Heart left ventricle (tissue), 16 donors: Measurements from ENCODE around the gene VAPA. TPM values are rescaled to one million over a fixed set of nuclear protein-coding genes. Genes with fewer than 3 reads are reported as not detected.
"Not testable (repeated sequence)": the region's sequence is repeated elsewhere in the genome, so short reads cannot be mapped to it uniquely, and the experiment has no call there.

Experiments used
- ATAC-seq, 4 donors: fragments of 200-7000 bp; cut with Tn5 transposase; one replicate each; pipeline ENCODE4 v1.9.1; 2020 to 2022; ENCODE audit warnings: moderate library complexity in 4 of 4, mild to moderate bottlenecking in 3 of 4, moderate number of reproducible peaks in 1 of 4
- DNase-seq, 5 donors: peaks; one replicate each; pipeline ENCODE4 v3.0.0-alpha.2; 2020
- H3K27ac ChIP-seq, 12 donors: fragments of 200-600 bp; sonication (generic) in 4 of 12; one replicate each; pipeline versions ENCODE4 v1.5.0 to v1.8.0; 2016 to 2022; ENCODE audit warnings: mild to moderate bottlenecking in 2 of 12
- H3K27me3 ChIP-seq, 9 donors: fragments of 200-600 bp; sonication (generic) in 2 of 9; one replicate each; pipeline versions ENCODE4 v1.5.1 to v1.8.0; 2016 to 2022; ENCODE audit warnings: mild to moderate bottlenecking in 3 of 9
- H3K36me3 ChIP-seq, 9 donors: fragments of 200-600 bp; sonication (generic) in 2 of 9; one replicate each; pipeline versions ENCODE4 v1.5.0 to v1.8.0; 2018 to 2022; ENCODE audit warnings: mild to moderate bottlenecking in 2 of 9
- H3K4me1 ChIP-seq, 12 donors: fragments of 200-600 bp; sonication (generic) in 4 of 12; one replicate each; pipeline versions ENCODE4 v1.5.0 to v1.8.0; 2016 to 2022; ENCODE audit warnings: mild to moderate bottlenecking in 3 of 12
- H3K4me3 ChIP-seq, 12 donors: fragments of 200-600 bp; sonication (generic) in 4 of 12; one replicate each; pipeline versions ENCODE4 v1.5.0 to v1.8.0; 2017 to 2022; ENCODE audit warnings: mild to moderate bottlenecking in 9 of 12, moderate library complexity in 4 of 12
- H3K9me3 ChIP-seq, 12 donors: fragments of 200-600 bp; sonication (generic) in 4 of 12; one replicate each; pipeline versions ENCODE4 v1.5.0 to v1.8.0; 2016 to 2022; ENCODE audit warnings: mild to moderate bottlenecking in 1 of 12
- POLR2A ChIP-seq, 2 donors: fragments of 450-650 bp; IDR thresholded peaks; one replicate each; pipeline ENCODE4 v1.6.1; 2017; ENCODE audit warnings: antibody characterized with exemption in 2 of 2, mild to moderate bottlenecking in 2 of 2, moderate library complexity in 2 of 2
- WGBS, 4 donors: extraction: QIAGEN DNeasy Blood & Tissue Kit in 2 of 4; methylation state at CpG; one replicate each; pipeline versions ENCODE4 v1.1.5 to v1.1.7; 2013 to 2018; 5-methylcytosine and 5-hydroxymethylcytosine counted together
- intact Hi-C, 10 donors: fragments of 100-400 bp; cut with DNase I; formaldehyde crosslinking; loops; one replicate each; pipeline versions ENCODE4 v1.11.1 to v1.14.2; 2022
- polyA plus RNA-seq, 2 donors: library from polyadenylated mRNA; stranded (reverse); fragments of 200-250 nt; gene quantifications; one replicate each; pipeline ENCODE4 v1.2.3, GENCODE V29; 2013
- total RNA-seq, 9 donors: library from RNA; depleted of rRNA in 2 of 9; stranded (reverse); fragments of >200 nt in 2 of 9; fragmentation: NEBNext Ultra II Directional in 3 of 9; extraction: Animal tissue kit (Norgen Biotek cat#: 25700) in 3 of 9; gene quantifications; one replicate each; pipeline versions ENCODE4 v1.1.0 to v1.2.4, GENCODE V29; 2016 to 2023
- TF ChIP-seq, protein P1 (sequence below), 12 donors: fragments of 200-600 bp; sonication (generic) in 4 of 12; IDR thresholded peaks; one replicate each; pipeline versions ENCODE4 v1.5.0 to v1.8.0; 2018 to 2022; ENCODE audit warnings: antibody characterized with exemption in 12 of 12, mild to moderate bottlenecking in 5 of 12
- donor health status: ischemic (EF 13 %, LVEDD 7.1; RV severe dilation, severe dysfunction).
- donor health status: healthy with polysubstance abuse.
- donor health status: DM: no; HTN: yes; CAD: no.
- donor health status: DM: no; HTN: no; CAD: no.
- donor health status: ischemic (EF 25% LVEDD 6.9; RV normal size, moderate dysfunction).
- donor health status: ischemic (EF 25% LVEDD 5.7; RV mildly dilated, moderate dysfunction).
- donor health status: healthy.
- donor health status: DM: yes; HTN: yes; CAD: no.
- donor health status: ischemic (EF 35%, LVEDD 5.7; RV mildly dilated, moderate dysfunction).
- donor health status: nonischemic (EF 11% LVEDD 7.7; RV severe dilation, severe dysfunction).
- donor health status: DM: yes; HTN: yes; CAD: no.
- donor health status: PGD.
- donor health status: ischemic (EF 29% LVEDD 5.4; RV normal size, mild dysfunction).
- donor health status: nonischemic (EF 23%, LVEDD 6.1; RV moderate dilation, normal function).

Gene VAPA
- total and polyA plus RNA-seq, 11 donors: 107 to 289 (median 201) TPM

DNA sequence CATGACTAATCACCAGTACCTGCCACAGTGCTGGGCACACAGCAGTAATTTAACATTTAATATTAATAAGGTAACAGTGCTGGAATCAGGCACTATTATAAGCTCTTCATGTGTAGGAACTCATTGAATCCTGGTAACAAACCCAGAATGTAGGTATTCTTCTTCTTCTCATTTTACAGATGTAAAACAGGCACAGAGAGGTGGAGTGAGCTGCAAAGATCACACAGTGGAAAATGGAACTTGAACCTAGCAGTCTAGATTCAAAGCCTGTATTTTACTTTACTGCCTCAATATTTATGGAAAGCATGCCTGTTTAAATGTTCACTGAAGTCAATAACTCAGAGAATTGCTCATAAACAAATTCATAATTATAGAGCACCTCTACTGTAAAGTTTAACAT is 3.7 kb upstream of the VAPA start:
- DNase-seq: no peak
- Histone ChIP-seq H3K27ac (peak overlapping the region in 1 of 12 donors; percentile 18), H3K4me3 (no peak overlapping the region), H3K36me3 (no peaks in the 10 kb centered on the region), H3K4me1 (peaks cover 0 to 8% (median 5%) of the 10 kb centered on the region in 12 donors), H3K9me3 (no peaks in the 10 kb centered on the region), H3K27me3 (no peaks in the 10 kb centered on the region)
- intact Hi-C loops: loop anchor here in 6 of 10 donors (5.0 to 10.0 kb wide), 11 partner anchors 33 to 617 kb away; partner anchors contain the start of genes RAB31 (in 2 of the 6), NAPG (in 1 of the 6) and PPP4R1 (in 1 of the 6)
- no peak for ATAC-seq
- TF ChIP-seq, protein P1, sequence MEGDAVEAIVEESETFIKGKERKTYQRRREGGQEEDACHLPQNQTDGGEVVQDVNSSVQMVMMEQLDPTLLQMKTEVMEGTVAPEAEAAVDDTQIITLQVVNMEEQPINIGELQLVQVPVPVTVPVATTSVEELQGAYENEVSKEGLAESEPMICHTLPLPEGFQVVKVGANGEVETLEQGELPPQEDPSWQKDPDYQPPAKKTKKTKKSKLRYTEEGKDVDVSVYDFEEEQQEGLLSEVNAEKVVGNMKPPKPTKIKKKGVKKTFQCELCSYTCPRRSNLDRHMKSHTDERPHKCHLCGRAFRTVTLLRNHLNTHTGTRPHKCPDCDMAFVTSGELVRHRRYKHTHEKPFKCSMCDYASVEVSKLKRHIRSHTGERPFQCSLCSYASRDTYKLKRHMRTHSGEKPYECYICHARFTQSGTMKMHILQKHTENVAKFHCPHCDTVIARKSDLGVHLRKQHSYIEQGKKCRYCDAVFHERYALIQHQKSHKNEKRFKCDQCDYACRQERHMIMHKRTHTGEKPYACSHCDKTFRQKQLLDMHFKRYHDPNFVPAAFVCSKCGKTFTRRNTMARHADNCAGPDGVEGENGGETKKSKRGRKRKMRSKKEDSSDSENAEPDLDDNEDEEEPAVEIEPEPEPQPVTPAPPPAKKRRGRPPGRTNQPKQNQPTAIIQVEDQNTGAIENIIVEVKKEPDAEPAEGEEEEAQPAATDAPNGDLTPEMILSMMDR (IDR thresholded peaks at IDR 0.05): no peak
- TF ChIP-seq POLR2A (IDR thresholded peaks at IDR 0.05): no peak

DNA sequence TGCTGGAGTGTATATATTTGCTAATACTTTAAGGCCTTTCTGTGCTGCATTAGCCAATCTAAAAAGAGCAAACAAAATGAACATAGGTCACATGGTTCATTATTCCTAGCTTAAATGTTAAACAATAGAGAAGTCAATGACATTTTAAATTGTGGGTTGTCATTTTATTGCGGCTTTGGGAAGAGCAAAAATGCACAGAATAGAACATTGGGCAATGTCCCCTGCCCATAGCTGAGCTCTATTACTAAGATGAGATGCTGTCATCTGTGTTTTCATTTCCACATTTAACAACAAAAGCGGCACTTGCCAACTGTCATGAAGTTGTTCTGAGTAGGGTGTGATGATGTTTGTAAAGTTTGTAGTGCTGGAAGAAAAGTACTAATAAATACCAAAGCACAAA is 3.2 kb upstream of the VAPA start:
- no peak overlapping the region for H3K4me3 ChIP-seq
- DNase-seq: no peak
- peak overlapping the region in 1 of 12 donors; percentile 18 for H3K27ac ChIP-seq
- H3K27me3 ChIP-seq: no peaks in the 10 kb centered on the region
- no peak for ATAC-seq
- peaks cover 0 to 11% (median 7%) of the 10 kb centered on the region in 12 donors for H3K4me1 ChIP-seq
- H3K36me3 ChIP-seq: no peaks in the 10 kb centered on the region
- WGBS, 4 donors: 90 to 97% (median 95%) methylated on average over 2 of the region's 2 CpGs
- TF ChIP-seq, protein P1 (IDR thresholded peaks at IDR 0.05): no peak
- no peak for TF ChIP-seq POLR2A (IDR thresholded peaks at IDR 0.05)
- intact Hi-C loops: loop anchor here in 6 of 10 donors (5.0 to 10.0 kb wide), 11 partner anchors 33 to 617 kb away; partner anchors contain the start of genes RAB31 (in 2 of the 6), NAPG (in 1 of the 6) and PPP4R1 (in 1 of the 6)
- H3K9me3 ChIP-seq: no peaks in the 10 kb centered on the region

DNA sequence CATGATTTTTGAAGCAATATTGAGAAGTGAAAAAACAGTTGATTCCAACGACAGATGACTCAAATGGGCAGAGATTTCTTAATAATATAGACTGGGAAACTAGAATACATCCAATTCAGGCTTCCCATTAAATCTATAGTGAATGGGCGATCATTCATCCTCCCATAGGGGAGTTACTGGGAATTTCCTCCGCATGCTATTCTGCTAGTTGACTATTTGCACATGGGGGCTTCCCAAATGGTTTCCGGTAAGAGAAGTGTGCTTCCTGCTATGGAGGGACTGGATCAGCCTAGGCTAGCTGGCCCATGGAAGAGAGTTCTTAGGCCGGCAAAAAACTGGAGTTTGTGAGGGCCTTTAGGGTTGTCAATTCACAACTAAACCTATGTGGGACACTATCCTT is 2.6 kb upstream of the VAPA start:
- intact Hi-C loops: loop anchor here in 6 of 10 donors (5.0 to 10.0 kb wide), 11 partner anchors 34 to 616 kb away; partner anchors contain the start of genes RAB31 (in 2 of the 6), NAPG (in 1 of the 6) and PPP4R1 (in 1 of the 6)
- WGBS, 4 donors: 84 to 92% (median 88%) methylated on average over 5 of the region's 5 CpGs

DNA sequence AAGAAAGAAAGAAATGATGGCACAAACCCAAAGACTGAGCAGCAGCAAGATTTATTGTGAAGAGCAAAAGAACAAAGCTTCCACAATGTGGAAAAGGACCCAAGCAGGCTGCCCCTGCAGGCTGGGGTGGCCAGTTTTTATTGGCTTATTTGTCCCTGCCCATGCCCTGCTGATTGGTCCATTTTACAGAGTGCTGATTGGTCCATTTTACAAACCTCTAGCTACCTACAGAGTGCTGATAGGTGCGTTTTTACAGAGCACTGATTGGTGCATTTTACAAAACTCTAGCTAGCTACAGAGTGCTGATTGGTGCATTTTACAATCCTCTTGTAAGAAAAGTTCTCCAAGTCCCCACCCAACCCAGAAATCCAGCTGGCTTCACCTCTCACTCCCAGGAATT is 1.5 kb upstream of the VAPA start:
- ATAC-seq, H3K27ac ChIP-seq, H3K4me3 ChIP-seq, H3K27me3 ChIP-seq, H3K9me3 ChIP-seq, DNase-seq, H3K36me3 ChIP-seq: not testable (repeated sequence)
- intact Hi-C loops: loop anchor here in 6 of 10 donors (5.0 to 10.0 kb wide), 11 partner anchors 35 to 615 kb away; partner anchors contain the start of genes RAB31 (in 2 of the 6), NAPG (in 1 of the 6) and PPP4R1 (in 1 of the 6)
- 92 to 100% (median 94%) methylated on average over 1 of the region's 1 CpG for WGBS, 4 donors
- peaks cover 0 to 27% (median 21%) of the 10 kb centered on the region in 12 donors for H3K4me1 ChIP-seq

More for the DNA sequence above, 2.6 kb upstream of the VAPA start:
- Histone ChIP-seq H3K36me3 (no peaks in the 10 kb centered on the region), H3K27me3 (no peaks in the 10 kb centered on the region), H3K27ac (no peak overlapping the region), H3K4me1 (peaks cover 0 to 16% (median 13%) of the 10 kb centered on the region in 12 donors), H3K9me3 (no peaks in the 10 kb centered on the region), H3K4me3 (no peak overlapping the region)
- TF ChIP-seq POLR2A (IDR thresholded peaks at IDR 0.05): no peak
- TF ChIP-seq, protein P1 (IDR thresholded peaks at IDR 0.05): no peak
- DNase-seq (no peak), ATAC-seq (no peak)
